HG03135 (cell line): ENCODE results near the gene TCERG1L.

Experiments used
- ATAC-seq: cut with Tn5 transposase; IDR thresholded peaks from one replicate; pipeline ENCODE4 v1.9.1; 2021; ENCODE audit warnings: mild to moderate bottlenecking, moderate library complexity; ENCODE audit not compliant: unreplicated experiment

Gene TCERG1L

GRCh38 chr10:131316321-131317075 is 5.0 kb upstream of the TCERG1L start:
- no peak for ATAC-seq

- no peak for ATAC-seq
These were observed 3.8 kb upstream of the TCERG1L start for GRCh38 chr10:131315344-131315743.

GRCh38 chr10:131314799-131315198 is 3.3 kb upstream of the TCERG1L start:
- no peak for ATAC-seq

GRCh38 chr10:131314148-131314547 is 2.6 kb upstream of the TCERG1L start:
- ATAC-seq: no peak

GRCh38 chr10:131313377-131313776 is 1.9 kb upstream of the TCERG1L start:
- no peak for ATAC-seq

GRCh38 chr10:131312478-131312836 is 936 bp upstream of the TCERG1L start:
- ATAC-seq: no peak

GRCh38 chr10:131311402-131311660 is 190 bp downstream of the TCERG1L start:
- no peak for ATAC-seq

- no peak for ATAC-seq
These were observed 745 bp downstream of the TCERG1L start for GRCh38 chr10:131310551-131311401.

- no peak for ATAC-seq
These were observed 1.4 kb downstream of the TCERG1L start for GRCh38 chr10:131310142-131310541.

- ATAC-seq: no peak
These were observed 11.0 kb downstream of the TCERG1L start for GRCh38 chr10:131300508-131300907.

- no peak for ATAC-seq
These were observed 20.7 kb downstream of the TCERG1L start for GRCh38 chr10:131290781-131291180.

GRCh38 chr10:131288648-131289047 is 22.9 kb downstream of the TCERG1L start:
- no peak for ATAC-seq

GRCh38 chr10:131282961-131283360 is 28.6 kb downstream of the TCERG1L start:
- ATAC-seq: no peak

GRCh38 chr10:131280101-131280500 is 31.4 kb downstream of the TCERG1L start:
- ATAC-seq: no peak

- ATAC-seq: no peak
These were observed 32.0 kb downstream of the TCERG1L start for GRCh38 chr10:131279516-131279915.

- no peak for ATAC-seq
These were observed 33.6 kb downstream of the TCERG1L start for GRCh38 chr10:131277969-131278368.

- no peak for ATAC-seq
These were observed 34.2 kb downstream of the TCERG1L start for GRCh38 chr10:131277278-131277677.

- no peak for ATAC-seq
These were observed 35.8 kb downstream of the TCERG1L start for GRCh38 chr10:131275691-131276090.

- no peak for ATAC-seq
These were observed 36.6 kb downstream of the TCERG1L start for GRCh38 chr10:131274883-131275282.

- no peak for ATAC-seq
These were observed 37.2 kb downstream of the TCERG1L start for GRCh38 chr10:131274133-131274880.

GRCh38 chr10:131273476-131273875 is 38.0 kb downstream of the TCERG1L start:
- no peak for ATAC-seq
